Body of pancreas (tissue), 4 donors: ENCODE results near the gene EFR3B.
"Not testable (repeated sequence)": the region's sequence is repeated elsewhere in the genome, so short reads cannot be mapped to it uniquely, and the experiment has no call there.

Experiments used
- POLR2A ChIP-seq, 3 donors: fragments of 450-650 bp; IDR thresholded peaks; one replicate each; pipeline ENCODE4 v1.6.1; 2016; ENCODE audit warnings: antibody characterized with exemption in 3 of 3, mild to moderate bottlenecking in 2 of 3
- TF ChIP-seq, protein P1 (sequence below), 7 experiments: fragments of 450-650 bp in 4 of 7; fragments of 200-600 bp in 3 of 7; sonication (generic) in 3 of 7; IDR thresholded peaks; one replicate each; pipeline ENCODE4 v1.5.1; 2016 to 2019; ENCODE audit warnings: antibody characterized with exemption in 7 of 7

DNA sequence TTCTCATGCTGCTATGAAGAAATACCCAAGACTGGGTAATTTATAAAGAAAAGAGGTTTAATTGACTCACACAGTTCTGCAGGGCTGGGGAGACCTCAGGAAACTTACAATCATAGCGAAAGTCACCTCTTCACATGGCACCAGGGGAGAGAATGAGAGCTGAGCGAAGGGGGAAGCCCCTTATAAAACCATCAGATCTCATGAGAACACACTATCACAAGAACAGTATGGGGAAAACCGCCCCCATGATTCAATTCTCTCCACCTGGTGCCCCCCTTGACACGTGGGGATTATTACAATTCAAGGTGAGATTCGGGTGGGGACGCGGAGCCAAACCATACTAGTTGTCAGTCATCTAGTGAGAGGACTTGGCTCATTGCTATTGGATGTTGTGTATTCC, 60.5 kb downstream of the EFR3B start:
- TF ChIP-seq, protein P1, sequence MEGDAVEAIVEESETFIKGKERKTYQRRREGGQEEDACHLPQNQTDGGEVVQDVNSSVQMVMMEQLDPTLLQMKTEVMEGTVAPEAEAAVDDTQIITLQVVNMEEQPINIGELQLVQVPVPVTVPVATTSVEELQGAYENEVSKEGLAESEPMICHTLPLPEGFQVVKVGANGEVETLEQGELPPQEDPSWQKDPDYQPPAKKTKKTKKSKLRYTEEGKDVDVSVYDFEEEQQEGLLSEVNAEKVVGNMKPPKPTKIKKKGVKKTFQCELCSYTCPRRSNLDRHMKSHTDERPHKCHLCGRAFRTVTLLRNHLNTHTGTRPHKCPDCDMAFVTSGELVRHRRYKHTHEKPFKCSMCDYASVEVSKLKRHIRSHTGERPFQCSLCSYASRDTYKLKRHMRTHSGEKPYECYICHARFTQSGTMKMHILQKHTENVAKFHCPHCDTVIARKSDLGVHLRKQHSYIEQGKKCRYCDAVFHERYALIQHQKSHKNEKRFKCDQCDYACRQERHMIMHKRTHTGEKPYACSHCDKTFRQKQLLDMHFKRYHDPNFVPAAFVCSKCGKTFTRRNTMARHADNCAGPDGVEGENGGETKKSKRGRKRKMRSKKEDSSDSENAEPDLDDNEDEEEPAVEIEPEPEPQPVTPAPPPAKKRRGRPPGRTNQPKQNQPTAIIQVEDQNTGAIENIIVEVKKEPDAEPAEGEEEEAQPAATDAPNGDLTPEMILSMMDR (IDR thresholded peaks at IDR 0.05), result not testable (repeated sequence)
- not testable (repeated sequence) for TF ChIP-seq POLR2A (IDR thresholded peaks at IDR 0.05)
